Body of pancreas (tissue), 4 donors: ENCODE results near the gene HNRNPF. TPM values are rescaled to one million over a fixed set of nuclear protein-coding genes. Genes with fewer than 3 reads are reported as not detected.
"Not testable (repeated sequence)": the region's sequence is repeated elsewhere in the genome, so short reads cannot be mapped to it uniquely, and the experiment has no call there.

ENCODE experiments used
- ATAC-seq: fragments of 150-250 bp; one replicate; pipeline ENCODE4 v1.9.1; 2016
- DNase-seq, 4 donors: peaks; one replicate each; pipeline ENCODE4 v3.0.0-alpha.2; 2019
- H3K27ac ChIP-seq, 4 donors: fragments of 200-600 bp; sonication (generic); 1 replicate in 3 of 4; 2 replicates in 1 of 4; pipeline versions ENCODE4 v1.5.1 to v1.6.1; 2016 to 2019; ENCODE audit warnings: mild to moderate bottlenecking in 1 of 4, mixed read lengths in 1 of 4, moderate library complexity in 1 of 4
- H3K27me3 ChIP-seq, 2 donors: fragments of 200-600 bp; sonication (generic); one replicate each; pipeline ENCODE4 v1.6.0; 2016; ENCODE audit warnings: mild to moderate bottlenecking in 1 of 2
- H3K36me3 ChIP-seq, 2 donors: fragments of 200-600 bp; sonication (generic); replicated peaks in 1 of 2; 2 replicates each; pipeline ENCODE4 v1.5.1; 2016; ENCODE audit warnings: low read depth in 2 of 2; ENCODE audit not compliant: insufficient read depth in 1 of 2
- H3K4me1 ChIP-seq: fragments of 200-600 bp; sonication (generic); one replicate; pipeline ENCODE4 v1.6.0; 2016
- H3K4me3 ChIP-seq, 2 donors: fragments of 200-600 bp; sonication (generic); 1 replicate in 1 of 2; 2 replicates in 1 of 2; pipeline ENCODE4 v1.5.1; 2016 to 2019
- H3K9me3 ChIP-seq, 3 donors: fragments of 200-600 bp; sonication (generic); 1 replicate in 2 of 3; 2 replicates in 1 of 3; pipeline ENCODE4 v1.5.1; 2016
- POLR2A ChIP-seq, 3 donors: fragments of 450-650 bp; IDR thresholded peaks; one replicate each; pipeline ENCODE4 v1.6.1; 2016; ENCODE audit warnings: antibody characterized with exemption in 3 of 3, mild to moderate bottlenecking in 2 of 3
- WGBS, 2 donors: methylation state at CpG; one replicate each; pipeline ENCODE4 v1.1.5; 2017; 5-methylcytosine and 5-hydroxymethylcytosine counted together
- intact Hi-C: fragments of 100-400 bp; cut with DNase I; formaldehyde crosslinking; loops from one replicate; pipeline ENCODE4 v1.15.1; 2023
- total RNA-seq, 2 donors: library from RNA; depleted of rRNA; stranded (reverse); fragments of >200 nt; gene quantifications; one replicate each; pipeline ENCODE4 v1.1.0, GENCODE V29; 2016
- TF ChIP-seq, protein P1 (sequence below), 7 experiments: fragments of 450-650 bp in 4 of 7; fragments of 200-600 bp in 3 of 7; sonication (generic) in 3 of 7; IDR thresholded peaks; one replicate each; pipeline ENCODE4 v1.5.1; 2016 to 2019; ENCODE audit warnings: antibody characterized with exemption in 7 of 7

Gene HNRNPF
- total RNA-seq, 2 donors from 2014 or later = 33.6 to 80.9 TPM

DNA sequence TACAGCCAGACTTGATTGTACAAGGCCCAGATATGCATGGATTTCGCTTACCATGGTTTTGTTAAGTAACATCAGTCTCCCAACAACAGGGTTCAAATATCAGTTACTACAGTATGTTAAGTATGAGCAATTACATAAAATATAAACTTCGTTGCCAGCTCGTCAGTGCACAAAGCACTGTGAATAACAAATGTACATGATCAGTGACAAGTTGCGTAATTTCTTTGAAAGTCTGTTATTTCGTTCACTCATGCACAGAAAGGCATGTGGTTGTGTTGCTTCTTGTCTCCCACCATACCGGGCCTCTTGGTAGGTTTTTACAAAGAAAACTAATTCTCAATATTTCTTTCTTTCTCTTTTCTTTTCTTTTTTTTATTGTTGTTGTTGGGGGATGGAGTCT is 15.4 kb upstream of the HNRNPF start:
- intact Hi-C loops = no loop called here

DNA sequence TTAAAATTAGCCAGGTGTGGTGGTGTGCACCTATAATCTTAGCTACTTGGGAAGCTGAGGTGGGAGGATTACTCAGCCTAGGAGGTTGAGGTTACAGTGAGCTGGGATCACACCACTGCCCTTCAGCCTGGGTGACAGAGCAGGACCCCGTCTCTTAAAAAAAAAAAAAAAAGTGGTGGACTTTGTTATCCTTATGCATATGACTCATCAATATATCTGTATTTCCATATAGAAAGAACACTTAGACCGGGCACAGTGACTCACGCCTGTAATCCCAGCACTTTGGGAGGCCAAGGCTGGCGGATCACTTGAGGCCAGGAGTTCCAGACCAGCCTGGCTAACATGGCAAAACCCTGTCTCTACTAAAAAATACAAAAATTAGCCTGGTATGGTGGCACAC is 13.0 kb upstream of the HNRNPF start:
- intact Hi-C loops = not testable (repeated sequence)

More for the DNA sequence above, 15.4 kb upstream of the HNRNPF start:
- Histone ChIP-seq H3K27me3 (no peaks in the 10 kb centered on the region), H3K4me3 (no peak overlapping the region), H3K27ac (no peak overlapping the region), H3K36me3 (no peaks in the 10 kb centered on the region), H3K9me3 (no peaks in the 10 kb centered on the region), H3K4me1 (peaks cover 15% of the 10 kb centered on the region)
- WGBS, 2 donors = 86 to 88% methylated on average over 6 of the region's 6 CpGs
- ATAC-seq (no peak), DNase-seq (no peak)
- no peak for TF ChIP-seq POLR2A (IDR thresholded peaks at IDR 0.05)
- TF ChIP-seq, protein P1, sequence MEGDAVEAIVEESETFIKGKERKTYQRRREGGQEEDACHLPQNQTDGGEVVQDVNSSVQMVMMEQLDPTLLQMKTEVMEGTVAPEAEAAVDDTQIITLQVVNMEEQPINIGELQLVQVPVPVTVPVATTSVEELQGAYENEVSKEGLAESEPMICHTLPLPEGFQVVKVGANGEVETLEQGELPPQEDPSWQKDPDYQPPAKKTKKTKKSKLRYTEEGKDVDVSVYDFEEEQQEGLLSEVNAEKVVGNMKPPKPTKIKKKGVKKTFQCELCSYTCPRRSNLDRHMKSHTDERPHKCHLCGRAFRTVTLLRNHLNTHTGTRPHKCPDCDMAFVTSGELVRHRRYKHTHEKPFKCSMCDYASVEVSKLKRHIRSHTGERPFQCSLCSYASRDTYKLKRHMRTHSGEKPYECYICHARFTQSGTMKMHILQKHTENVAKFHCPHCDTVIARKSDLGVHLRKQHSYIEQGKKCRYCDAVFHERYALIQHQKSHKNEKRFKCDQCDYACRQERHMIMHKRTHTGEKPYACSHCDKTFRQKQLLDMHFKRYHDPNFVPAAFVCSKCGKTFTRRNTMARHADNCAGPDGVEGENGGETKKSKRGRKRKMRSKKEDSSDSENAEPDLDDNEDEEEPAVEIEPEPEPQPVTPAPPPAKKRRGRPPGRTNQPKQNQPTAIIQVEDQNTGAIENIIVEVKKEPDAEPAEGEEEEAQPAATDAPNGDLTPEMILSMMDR (IDR thresholded peaks at IDR 0.05) = no peak

DNA sequence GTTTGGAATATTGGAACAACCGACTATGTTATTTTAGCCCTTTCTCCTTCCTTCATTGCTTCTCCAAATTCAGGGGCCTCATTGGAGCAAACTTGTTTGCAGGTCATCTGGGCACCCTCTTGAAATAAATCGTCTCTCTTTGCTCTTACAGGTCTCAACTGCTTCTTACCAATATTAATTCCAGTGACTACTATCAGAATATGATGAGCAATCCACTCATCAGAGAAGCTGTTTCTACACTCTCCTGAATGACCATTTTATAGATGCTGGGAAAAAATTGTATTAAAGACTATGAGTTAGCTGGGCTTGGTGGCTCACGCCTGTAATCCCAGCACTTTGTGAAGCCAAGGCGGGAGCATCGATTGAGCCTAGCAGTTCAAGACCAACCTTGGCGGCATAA is 12.5 kb upstream of the HNRNPF start:
- WGBS, 2 donors = 89 to 93% methylated on average over 5 to 6 of the region's 6 CpGs
- DNase-seq = no peak
- no peak for TF ChIP-seq POLR2A (IDR thresholded peaks at IDR 0.05)
- TF ChIP-seq, protein P1 (IDR thresholded peaks at IDR 0.05) = no peak
- H3K36me3 ChIP-seq = no peaks in the 10 kb centered on the region
- peaks cover 15% of the 10 kb centered on the region for H3K4me1 ChIP-seq
- H3K4me3 ChIP-seq = no peak overlapping the region
- peak overlapping the region in 3 of 4 donors; percentile 92 to 99 (median 98) for H3K27ac ChIP-seq
- no peak for ATAC-seq
- H3K9me3 ChIP-seq = no peaks in the 10 kb centered on the region
- intact Hi-C loops = no loop called here
- H3K27me3 ChIP-seq = no peaks in the 10 kb centered on the region

More for the DNA sequence above, 13.0 kb upstream of the HNRNPF start:
- not testable (repeated sequence) for DNase-seq, H3K4me3 ChIP-seq, H3K9me3 ChIP-seq, ATAC-seq, H3K27me3 ChIP-seq, H3K36me3 ChIP-seq, H3K27ac ChIP-seq
- H3K4me1 ChIP-seq = peaks cover 15% of the 10 kb centered on the region
- 89 to 100% methylated on average over 4 of the region's 4 CpGs for WGBS, 2 donors

DNA sequence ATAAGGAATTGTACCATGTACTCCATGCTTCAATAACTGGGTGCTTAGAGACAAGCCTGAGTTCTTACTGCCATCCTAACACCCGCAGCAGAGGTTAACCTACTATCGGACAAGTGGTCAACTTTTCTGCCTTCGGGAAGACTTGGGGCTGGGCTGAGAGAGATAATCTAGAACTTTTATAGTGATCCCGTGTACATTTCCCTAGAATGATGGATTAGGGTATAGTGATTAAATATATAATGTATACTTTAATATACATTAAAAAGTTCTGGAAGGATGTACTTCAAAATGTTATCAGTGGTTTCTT is 12.2 kb upstream of the HNRNPF start:
- peak overlapping the region in 1 of 2 donors; percentile 20 for H3K4me3 ChIP-seq
- peaks cover 15% of the 10 kb centered on the region for H3K4me1 ChIP-seq
- peak overlapping the region; percentile 92 to 99 (median 95) for H3K27ac ChIP-seq
- H3K27me3 ChIP-seq = no peaks in the 10 kb centered on the region
- WGBS, 2 donors = 11 to 22% methylated on average over 3 to 4 of the region's 4 CpGs
- intact Hi-C loops = no loop called here
- TF ChIP-seq, protein P1 (IDR thresholded peaks at IDR 0.05) = no peak
- TF ChIP-seq POLR2A (IDR thresholded peaks at IDR 0.05) = no peak
- no peaks in the 10 kb centered on the region for H3K9me3 ChIP-seq
- no peaks in the 10 kb centered on the region for H3K36me3 ChIP-seq
- DNase-seq (no peak), ATAC-seq (no peak)

DNA sequence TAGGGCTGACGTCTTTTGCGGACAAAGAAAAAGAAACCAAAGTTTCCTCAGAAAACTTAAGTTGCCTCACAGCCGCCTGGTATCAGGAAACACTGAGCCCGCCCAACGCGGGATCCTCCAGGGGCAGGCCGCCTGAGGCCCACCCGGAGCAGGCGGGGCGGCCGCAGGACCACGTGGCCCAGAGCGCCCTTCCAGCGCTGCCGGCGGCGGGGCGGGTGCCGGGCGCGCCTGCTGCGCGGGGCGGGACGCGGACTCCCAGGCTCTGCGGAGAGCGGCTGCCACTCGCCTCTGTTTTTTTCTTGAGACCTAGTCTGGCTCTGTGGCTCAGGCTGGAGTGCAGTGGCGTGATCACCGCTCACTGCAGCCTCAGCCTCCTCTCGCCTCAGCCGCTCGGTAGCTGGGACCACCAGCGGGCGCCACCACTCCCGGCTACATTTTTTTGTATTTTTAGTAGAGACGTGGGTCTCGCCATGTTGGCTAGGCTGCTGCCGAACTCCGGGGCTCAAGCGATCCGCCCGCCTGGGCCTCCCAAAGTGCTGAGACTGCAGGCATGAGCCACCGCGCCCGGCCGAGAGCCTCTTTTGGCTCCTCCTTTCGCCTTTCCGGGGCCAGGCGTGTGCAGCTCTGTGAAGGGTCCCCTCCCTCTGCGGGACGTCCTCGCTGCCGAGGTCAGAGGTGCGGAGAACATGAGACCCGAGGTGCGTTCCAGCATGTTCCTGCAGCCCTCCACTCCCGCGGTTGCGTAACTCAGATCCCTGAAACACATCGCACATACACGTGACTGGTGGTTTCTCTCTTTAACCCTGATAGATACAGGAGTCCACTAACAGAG is 11.6 kb upstream of the HNRNPF start:
- Histone ChIP-seq H3K4me3 (peak overlapping the region; percentile 20 to 28), H3K4me1 (peaks cover 15% of the 10 kb centered on the region), H3K36me3 (no peaks in the 10 kb centered on the region), H3K27ac (peak overlapping the region; percentile 92 to 99 (median 95)), H3K9me3 (no peaks in the 10 kb centered on the region), H3K27me3 (no peaks in the 10 kb centered on the region)
- peak; percentile 96 for ATAC-seq
- intact Hi-C loops = no loop called here
- TF ChIP-seq, protein P1 (IDR thresholded peaks at IDR 0.05) = no peak
- peak; percentile 59 to 90 (median 87) for TF ChIP-seq POLR2A (IDR thresholded peaks at IDR 0.05)
- WGBS, 2 donors = 0 to 1% methylated on average over 29 to 63 of the region's 63 CpGs
- DNase-seq = peak; percentile 77 to 88 (median 84)
